Measurements from ENCODE around the gene ERFE. TPM values are rescaled to one million over a fixed set of nuclear protein-coding genes. Genes with fewer than 3 reads are reported as not detected.

The ERFE gene
- total RNA-seq, 5 donors from 2014 or later (not counting 1 experiment from before 2014, with no cell fraction given), result not detected

DNA sequence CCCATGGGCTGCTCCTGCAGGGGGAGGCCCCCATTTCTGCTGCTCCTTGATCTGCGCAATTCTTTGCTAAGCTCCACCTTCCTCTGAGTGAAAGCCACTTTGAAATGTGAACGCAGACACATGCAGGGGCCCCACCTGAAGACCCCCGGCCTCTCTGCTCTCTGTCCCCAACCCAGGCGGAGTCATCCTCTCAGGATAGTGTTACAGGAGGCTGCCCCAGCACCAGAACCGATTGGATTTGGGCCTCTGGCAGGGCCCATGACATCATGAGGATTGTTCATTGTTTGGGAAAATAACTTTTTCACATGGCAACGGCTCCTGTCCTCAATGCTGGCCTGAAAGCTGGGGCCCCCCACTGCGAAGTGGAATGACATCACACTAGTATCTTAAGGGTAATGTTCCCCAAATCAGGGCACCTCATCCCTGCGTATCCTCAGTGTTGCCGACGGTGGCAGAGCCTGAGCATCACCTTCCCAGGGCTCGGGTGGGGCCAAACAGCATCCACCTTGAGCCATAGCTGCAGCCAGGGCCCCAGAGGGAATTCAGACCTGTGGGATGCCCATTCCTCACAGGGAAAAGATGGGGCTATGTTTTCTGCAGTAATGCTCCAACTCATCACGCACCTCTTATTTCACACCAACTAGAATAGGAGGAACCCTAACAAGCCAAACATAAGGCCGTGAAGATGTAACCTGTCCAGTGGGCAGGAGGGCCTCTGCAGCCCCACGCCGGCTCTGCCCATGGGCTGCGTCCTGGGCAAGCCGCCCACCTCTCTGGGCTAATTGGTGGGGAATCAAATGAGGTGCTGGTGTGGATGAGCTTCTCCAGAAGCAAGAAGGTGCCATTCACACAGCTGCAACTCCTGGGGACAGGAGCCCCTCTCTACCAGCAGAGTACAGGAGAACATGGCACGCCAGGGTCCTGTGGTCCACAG, 2.7 kb upstream of the ERFE start:
- ChIA-PET CTCF (no interaction called here), POLR2A (no interaction called here)
- peaks cover 7 to 9% (median 8%) of the 10 kb centered on the region in 3 donors for H3K4me1 Mint-ChIP-seq
- H3K27ac Mint-ChIP-seq, result no peak overlapping the region
- peaks cover 7 to 22% of the 10 kb centered on the region in 2 donors for H3K27me3 Mint-ChIP-seq
- Histone ChIP-seq H3K4me3 (ENCODE audit: control insufficient read depth in 1 of 2, extremely low read depth in 1 of 2, low read length in 1 of 2) (no peak overlapping the region), H3K9me3 (no peaks in the 10 kb centered on the region), H3K27me3 (replicated peaks in 1 of 2; ENCODE audit: control insufficient read depth in 2 of 2, extremely low read depth in 1 of 2, insufficient read depth in 2 of 2, low read length in 1 of 2) (peaks cover 0 to 38% of the 10 kb centered on the region in 2 experiments), H3K36me3 (ENCODE audit: control insufficient read depth in 2 of 2, extremely low read depth in 1 of 2, insufficient read depth in 1 of 2, low read length in 1 of 2) (no peaks in the 10 kb centered on the region), H3K4me1 (ENCODE audit: control insufficient read depth in 1 of 2, extremely low read depth in 1 of 2, insufficient read depth in 2 of 2, low read length in 2 of 2) (peaks cover 0 to 17% of the 10 kb centered on the region in 2 experiments), H3K27ac (ENCODE audit: low read length) (no peak overlapping the region)
- no peak for DNase-seq
- H3K36me3 Mint-ChIP-seq, result no peaks in the 10 kb centered on the region
- no peak overlapping the region for H3K4me3 Mint-ChIP-seq
- 92% methylated on average over 16 of the region's 18 CpGs for WGBS (ENCODE audit: insufficient coverage)
- ATAC-seq (replicated peaks in 1 of 4), result no peak
- H3K9me3 Mint-ChIP-seq, result no peaks in the 10 kb centered on the region

GRCh38 chr2:238157506-238158017, 1.2 kb upstream of the ERFE start:
- peaks cover 0 to 53% of the 10 kb centered on the region in 2 experiments for H3K27me3 ChIP-seq (replicated peaks in 1 of 2; ENCODE audit: control insufficient read depth in 2 of 2, extremely low read depth in 1 of 2, insufficient read depth in 2 of 2, low read length in 1 of 2)
- peaks cover 7 to 9% (median 8%) of the 10 kb centered on the region in 3 donors for H3K4me1 Mint-ChIP-seq
- DNase-seq, result no peak
- H3K9me3 Mint-ChIP-seq, result no peaks in the 10 kb centered on the region
- WGBS (ENCODE audit: insufficient coverage), result 88% methylated on average over 12 of the region's 14 CpGs
- H3K4me3 ChIP-seq (ENCODE audit: control insufficient read depth in 1 of 2, extremely low read depth in 1 of 2, low read length in 1 of 2), result no peak overlapping the region
- H3K27ac Mint-ChIP-seq, result no peak overlapping the region
- ChIA-PET POLR2A (no interaction called here), CTCF (no interaction called here)
- peak overlapping the region in 1 of 3 donors; percentile 46 for H3K4me3 Mint-ChIP-seq
- H3K27me3 Mint-ChIP-seq, result peaks cover 7 to 29% of the 10 kb centered on the region in 2 donors
- no peaks in the 10 kb centered on the region for H3K9me3 ChIP-seq
- H3K4me1 ChIP-seq (ENCODE audit: control insufficient read depth in 1 of 2, extremely low read depth in 1 of 2, insufficient read depth in 2 of 2, low read length in 2 of 2), result peaks cover 0 to 17% of the 10 kb centered on the region in 2 experiments
- no peaks in the 10 kb centered on the region for H3K36me3 ChIP-seq (ENCODE audit: control insufficient read depth in 2 of 2, extremely low read depth in 1 of 2, insufficient read depth in 1 of 2, low read length in 1 of 2)
- no peak overlapping the region for H3K27ac ChIP-seq (ENCODE audit: low read length)
- ATAC-seq (replicated peaks in 1 of 4), result no peak
- H3K36me3 Mint-ChIP-seq, result no peaks in the 10 kb centered on the region

DNA sequence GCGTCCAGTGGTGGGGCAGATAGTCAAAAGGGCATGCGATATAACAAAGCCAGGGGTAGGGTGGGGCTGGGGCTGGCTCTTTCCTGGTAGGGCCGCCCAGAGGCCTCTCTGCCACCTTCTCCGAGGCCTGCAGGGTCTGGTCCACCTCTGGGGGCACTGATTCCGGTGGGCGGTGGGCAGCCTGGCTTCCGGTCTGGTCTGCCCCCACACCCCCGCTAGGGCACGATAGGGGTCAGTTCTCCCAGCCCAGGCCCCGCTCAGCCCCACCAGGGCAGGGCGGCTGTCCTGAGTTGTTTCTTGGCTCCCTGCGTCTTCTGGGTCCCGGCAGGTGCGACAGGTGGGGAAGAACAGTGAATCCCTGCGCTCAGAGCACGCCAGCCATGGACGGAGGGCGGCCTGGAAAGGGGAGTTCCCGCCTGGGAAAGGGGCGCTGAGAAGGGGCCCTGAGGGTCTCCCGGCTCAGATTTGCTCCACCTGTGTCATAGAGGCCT, 707 bp upstream of the ERFE start:
- Histone ChIP-seq H3K27ac (ENCODE audit: low read length) (no peak overlapping the region), H3K9me3 (no peaks in the 10 kb centered on the region), H3K4me3 (ENCODE audit: control insufficient read depth in 1 of 2, extremely low read depth in 1 of 2, low read length in 1 of 2) (no peak overlapping the region), H3K4me1 (ENCODE audit: control insufficient read depth in 1 of 2, extremely low read depth in 1 of 2, insufficient read depth in 2 of 2, low read length in 2 of 2) (peaks cover 0 to 17% of the 10 kb centered on the region in 2 experiments), H3K36me3 (ENCODE audit: control insufficient read depth in 2 of 2, extremely low read depth in 1 of 2, insufficient read depth in 1 of 2, low read length in 1 of 2) (no peaks in the 10 kb centered on the region), H3K27me3 (replicated peaks in 1 of 2; ENCODE audit: control insufficient read depth in 2 of 2, extremely low read depth in 1 of 2, insufficient read depth in 2 of 2, low read length in 1 of 2) (peaks cover 0 to 58% of the 10 kb centered on the region in 2 experiments)
- H3K27me3 Mint-ChIP-seq, result peaks cover 7 to 29% of the 10 kb centered on the region in 2 donors
- POLR2A ChIA-PET, result no interaction called here
- no peak overlapping the region for H3K27ac Mint-ChIP-seq
- H3K4me3 Mint-ChIP-seq, result peak overlapping the region in 2 of 3 donors; percentile 39 to 46
- CTCF ChIA-PET, result no interaction called here
- 81% methylated on average over 21 of the region's 21 CpGs for WGBS (ENCODE audit: insufficient coverage)
- no peaks in the 10 kb centered on the region for H3K9me3 Mint-ChIP-seq
- no peak for DNase-seq
- no peak for ATAC-seq (replicated peaks in 1 of 4)
- peaks cover 7 to 9% (median 8%) of the 10 kb centered on the region in 3 donors for H3K4me1 Mint-ChIP-seq
- no peaks in the 10 kb centered on the region for H3K36me3 Mint-ChIP-seq

GRCh38 chr2:238159071-238159539, 335 bp downstream of the ERFE start:
- Mint-ChIP-seq H3K36me3 (no peaks in the 10 kb centered on the region), H3K27ac (no peak overlapping the region), H3K4me1 (peaks cover 7 to 9% (median 8%) of the 10 kb centered on the region in 3 donors), H3K4me3 (peak overlapping the region; percentile 62 to 72 (median 67)), H3K9me3 (no peaks in the 10 kb centered on the region), H3K27me3 (peaks cover 7 to 29% of the 10 kb centered on the region in 2 donors)
- no peaks in the 10 kb centered on the region for H3K9me3 ChIP-seq
- peak in 3 of 35 experiments; percentile 15 to 29 (median 23) for DNase-seq
- POLR2A ChIA-PET, result no interaction called here
- peaks cover 0 to 61% of the 10 kb centered on the region in 2 experiments for H3K27me3 ChIP-seq (replicated peaks in 1 of 2; ENCODE audit: control insufficient read depth in 2 of 2, extremely low read depth in 1 of 2, insufficient read depth in 2 of 2, low read length in 1 of 2)
- CTCF ChIA-PET, result no interaction called here
- ATAC-seq (replicated peaks in 1 of 4), result peak; percentile 47 to 68 (median 58)
- 3% methylated on average over 50 of the region's 52 CpGs for WGBS (ENCODE audit: insufficient coverage)
- no peaks in the 10 kb centered on the region for H3K36me3 ChIP-seq (ENCODE audit: control insufficient read depth in 2 of 2, extremely low read depth in 1 of 2, insufficient read depth in 1 of 2, low read length in 1 of 2)
- H3K27ac ChIP-seq (ENCODE audit: low read length), result no peak overlapping the region
- peaks cover 0 to 17% of the 10 kb centered on the region in 2 experiments for H3K4me1 ChIP-seq (ENCODE audit: control insufficient read depth in 1 of 2, extremely low read depth in 1 of 2, insufficient read depth in 2 of 2, low read length in 2 of 2)
- peak overlapping the region in 1 of 2 donors; percentile 51 for H3K4me3 ChIP-seq (ENCODE audit: control insufficient read depth in 1 of 2, extremely low read depth in 1 of 2, low read length in 1 of 2)

- POLR2A ChIA-PET, result no interaction called here
Measured at GRCh38 chr2:238159661-238160205, 963 bp downstream of the ERFE start.

More at GRCh38 chr2:238159661-238160205, 963 bp downstream of the ERFE start:
- Mint-ChIP-seq H3K36me3 (no peaks in the 10 kb centered on the region), H3K27ac (no peak overlapping the region), H3K9me3 (no peaks in the 10 kb centered on the region), H3K4me1 (peaks cover 9 to 12% (median 10%) of the 10 kb centered on the region in 3 donors), H3K4me3 (peak overlapping the region; percentile 62 to 72 (median 67)), H3K27me3 (peaks cover 8 to 34% of the 10 kb centered on the region in 2 donors)
- CTCF ChIA-PET, result no interaction called here
- Histone ChIP-seq H3K4me1 (ENCODE audit: control insufficient read depth in 1 of 2, extremely low read depth in 1 of 2, insufficient read depth in 2 of 2, low read length in 2 of 2) (peaks cover 0 to 17% of the 10 kb centered on the region in 2 experiments), H3K9me3 (no peaks in the 10 kb centered on the region), H3K27me3 (replicated peaks in 1 of 2; ENCODE audit: control insufficient read depth in 2 of 2, extremely low read depth in 1 of 2, insufficient read depth in 2 of 2, low read length in 1 of 2) (peaks cover 0 to 66% of the 10 kb centered on the region in 2 experiments), H3K36me3 (ENCODE audit: control insufficient read depth in 2 of 2, extremely low read depth in 1 of 2, insufficient read depth in 1 of 2, low read length in 1 of 2) (no peaks in the 10 kb centered on the region), H3K4me3 (ENCODE audit: control insufficient read depth in 1 of 2, extremely low read depth in 1 of 2, low read length in 1 of 2) (peak overlapping the region in 1 of 2 donors; percentile 51), H3K27ac (ENCODE audit: low read length) (no peak overlapping the region)
- WGBS (ENCODE audit: insufficient coverage), result 24% methylated on average over 3 of the region's 10 CpGs
- no peak for ATAC-seq (replicated peaks in 1 of 4)
- DNase-seq, result no peak

All from T-cell (primary cell).